ENCODE data around the gene PTPN3.

GRCh38 chr9:109351032-109351431 lies 147.1 kb downstream of the PTPN3 start:
- TF ChIP-seq RFX5 (IDR thresholded peaks at IDR 0.05; ENCODE audit: low read length) (no peak), TAF1 (IDR thresholded peaks at IDR 0.05; ENCODE audit: borderline replicate concordance, low read depth, low read length) (no peak), REST (IDR thresholded peaks at IDR 0.05; ENCODE audit: low read depth, low read length) (no peak), EZH2phosphoT487 (IDR thresholded peaks at IDR 0.05; ENCODE audit: borderline replicate concordance, low read depth) (no peak), POLR2AphosphoS5 (IDR thresholded peaks at IDR 0.05; ENCODE audit: low read depth, low read length) (no peak)
- TF ChIP-seq, protein P1, sequence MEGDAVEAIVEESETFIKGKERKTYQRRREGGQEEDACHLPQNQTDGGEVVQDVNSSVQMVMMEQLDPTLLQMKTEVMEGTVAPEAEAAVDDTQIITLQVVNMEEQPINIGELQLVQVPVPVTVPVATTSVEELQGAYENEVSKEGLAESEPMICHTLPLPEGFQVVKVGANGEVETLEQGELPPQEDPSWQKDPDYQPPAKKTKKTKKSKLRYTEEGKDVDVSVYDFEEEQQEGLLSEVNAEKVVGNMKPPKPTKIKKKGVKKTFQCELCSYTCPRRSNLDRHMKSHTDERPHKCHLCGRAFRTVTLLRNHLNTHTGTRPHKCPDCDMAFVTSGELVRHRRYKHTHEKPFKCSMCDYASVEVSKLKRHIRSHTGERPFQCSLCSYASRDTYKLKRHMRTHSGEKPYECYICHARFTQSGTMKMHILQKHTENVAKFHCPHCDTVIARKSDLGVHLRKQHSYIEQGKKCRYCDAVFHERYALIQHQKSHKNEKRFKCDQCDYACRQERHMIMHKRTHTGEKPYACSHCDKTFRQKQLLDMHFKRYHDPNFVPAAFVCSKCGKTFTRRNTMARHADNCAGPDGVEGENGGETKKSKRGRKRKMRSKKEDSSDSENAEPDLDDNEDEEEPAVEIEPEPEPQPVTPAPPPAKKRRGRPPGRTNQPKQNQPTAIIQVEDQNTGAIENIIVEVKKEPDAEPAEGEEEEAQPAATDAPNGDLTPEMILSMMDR (IDR thresholded peaks at IDR 0.05): no peak
